Posterior cingulate gyrus (tissue), 11 donors: Measurements from ENCODE around the gene DBX1.
"Not testable (repeated sequence)": the region's sequence is repeated elsewhere in the genome, so short reads cannot be mapped to it uniquely, and the experiment has no call there.

Source experiments
- DNase-seq, 10 donors: peaks; one replicate each; pipeline versions ENCODE4 v3.0.0 to v3.0.0-alpha.2; 2020 to 2021; ENCODE audit warnings: mixed read lengths in 3 of 10
- intact Hi-C: fragments of 100-400 bp; cut with DNase I; formaldehyde crosslinking; loops from one replicate; pipeline ENCODE4 v1.15.1; 2023

The DBX1 gene

GRCh38 chr11:20161923-20162744 lies 1.9 kb upstream of the DBX1 start:
- DNase-seq: no peak
- intact Hi-C loops: no loop called here

DNA sequence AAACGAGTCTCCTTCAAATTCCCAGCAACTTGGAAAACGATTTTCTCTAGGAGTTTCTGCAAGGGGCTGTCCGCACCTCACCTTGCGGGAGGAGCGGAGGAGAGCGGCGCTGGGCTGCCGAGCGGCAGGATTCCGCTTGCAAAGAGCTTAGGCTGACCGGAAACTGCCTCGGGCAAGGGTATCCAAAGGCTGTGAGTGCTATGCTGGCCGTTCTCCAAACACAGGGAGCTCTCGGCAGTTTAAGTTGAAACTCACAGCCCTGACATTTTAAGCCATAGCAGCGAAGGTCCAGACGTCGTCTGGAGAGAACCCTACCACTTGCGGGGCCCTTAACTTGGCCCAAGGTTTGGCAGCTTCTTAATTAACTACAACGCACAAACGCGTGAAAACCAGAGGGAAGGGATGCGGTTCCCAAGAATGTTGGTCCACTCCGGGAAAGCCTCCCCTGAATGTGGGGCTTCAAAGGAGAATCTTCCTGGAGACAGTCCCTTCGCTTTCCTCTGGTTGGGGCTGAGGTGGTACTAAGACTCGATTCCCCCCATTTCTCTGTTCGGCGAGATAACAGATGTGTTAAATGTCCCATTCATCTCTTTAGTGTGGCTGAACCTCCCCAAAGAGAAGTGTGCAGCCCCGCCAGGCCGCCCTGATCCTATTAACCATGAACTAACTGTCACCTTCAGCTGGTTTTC lies 1.1 kb upstream of the DBX1 start:
- intact Hi-C loops: no loop called here
- no peak for DNase-seq

- peak in 1 of 10 donors; percentile 62 for DNase-seq
- intact Hi-C loops: no loop called here
Measured at GRCh38 chr11:20159466-20160381, 551 bp downstream of the DBX1 start.

DNA sequence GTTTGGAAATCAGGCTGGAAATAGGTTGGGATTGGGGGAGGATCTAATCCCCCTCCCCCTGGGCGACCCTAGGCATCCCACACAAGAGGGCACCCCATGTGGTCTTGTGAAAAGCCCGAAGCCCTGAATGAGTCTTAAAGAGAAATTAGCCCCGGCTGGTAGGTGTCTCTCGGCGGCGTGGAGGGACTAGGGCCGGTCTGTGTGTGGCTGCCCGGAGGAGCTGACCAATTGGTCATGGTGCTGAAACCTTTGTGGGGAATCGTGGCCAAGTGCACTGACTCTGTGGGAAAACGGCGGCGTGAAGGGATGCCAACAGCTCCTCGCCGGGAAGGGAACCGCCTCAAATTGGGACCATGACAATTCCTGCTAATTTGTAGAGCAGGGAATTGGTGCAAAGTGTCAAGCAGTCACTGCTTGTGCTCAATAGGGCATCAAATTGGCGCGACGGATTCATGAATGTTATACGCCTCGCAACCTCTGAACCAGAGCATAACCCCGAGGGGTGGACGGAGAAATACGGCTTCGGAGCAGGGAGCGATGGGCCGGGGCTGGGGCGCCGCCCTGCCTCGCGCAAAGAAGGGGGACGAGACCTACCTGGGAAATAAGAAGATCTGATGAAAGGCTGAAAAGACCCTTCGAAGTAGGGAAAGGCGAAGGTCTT lies 1.5 kb downstream of the DBX1 start:
- DNase-seq: peak in 3 of 10 donors; percentile 22 to 74 (median 35)
- intact Hi-C loops: no loop called here

DNA sequence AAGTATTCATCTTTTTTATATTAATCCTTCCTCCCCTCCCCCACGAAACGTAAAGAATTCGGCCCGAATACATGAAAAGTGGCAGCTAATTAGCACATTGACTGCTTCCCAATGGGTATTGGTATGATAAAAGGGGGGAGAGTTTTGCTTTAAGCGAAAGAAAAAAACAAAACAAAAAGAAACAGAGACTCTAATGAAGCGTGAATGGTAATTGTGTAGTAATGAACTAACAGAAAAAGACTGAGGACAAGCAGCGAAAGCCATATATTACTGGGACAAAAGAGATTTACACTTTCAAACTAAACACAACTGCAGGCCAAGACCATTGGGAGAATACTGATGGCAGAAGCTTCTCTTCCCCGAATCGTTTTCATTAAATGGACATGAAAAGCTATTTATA lies 2.5 kb downstream of the DBX1 start:
- DNase-seq: no peak
- intact Hi-C loops: no loop called here

- DNase-seq: no peak
- intact Hi-C loops: no loop called here
Measured at GRCh38 chr11:20156876-20157613, 3.2 kb downstream of the DBX1 start.

- intact Hi-C loops: no loop called here
Measured at GRCh38 chr11:20156280-20156875, 3.9 kb downstream of the DBX1 start.

GRCh38 chr11:20155683-20156279 lies 4.5 kb downstream of the DBX1 start:
- no peak for DNase-seq
- intact Hi-C loops: no loop called here

More at GRCh38 chr11:20156280-20156875, 3.9 kb downstream of the DBX1 start:
- no peak for DNase-seq

GRCh38 chr11:20154381-20154780 lies 5.9 kb downstream of the DBX1 start:
- no peak for DNase-seq
- intact Hi-C loops: no loop called here

- intact Hi-C loops: no loop called here
- no peak for DNase-seq
Measured at GRCh38 chr11:20138707-20139106, 21.6 kb downstream of the DBX1 start.

DNA sequence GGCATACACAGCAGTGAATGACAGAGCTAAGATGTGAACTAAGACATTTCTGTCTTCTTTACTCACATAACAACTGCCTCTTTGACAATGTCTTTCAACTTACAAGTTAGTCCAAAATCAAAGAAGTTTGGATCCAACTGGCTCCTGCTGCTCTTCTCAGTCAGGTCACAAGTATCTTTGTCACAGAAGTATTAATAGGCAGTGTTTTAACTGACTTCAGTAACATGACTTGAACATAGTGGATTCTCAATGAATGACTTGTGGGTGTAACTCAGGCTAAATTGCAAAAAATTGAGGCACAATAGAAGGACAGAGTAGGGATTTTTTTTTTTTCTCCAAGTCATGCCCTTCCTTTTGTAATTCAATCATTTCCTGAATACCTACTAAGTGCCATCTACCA lies 22.6 kb downstream of the DBX1 start:
- intact Hi-C loops: no loop called here

GRCh38 chr11:20134991-20135736 lies 25.1 kb downstream of the DBX1 start:
- intact Hi-C loops: loop anchor here (5.0 kb wide), 1 partner anchor 183 kb away; no protein-coding TSS in a partner anchor
- no peak for DNase-seq

More for the DNA sequence above, 22.6 kb downstream of the DBX1 start:
- no peak for DNase-seq

DNA sequence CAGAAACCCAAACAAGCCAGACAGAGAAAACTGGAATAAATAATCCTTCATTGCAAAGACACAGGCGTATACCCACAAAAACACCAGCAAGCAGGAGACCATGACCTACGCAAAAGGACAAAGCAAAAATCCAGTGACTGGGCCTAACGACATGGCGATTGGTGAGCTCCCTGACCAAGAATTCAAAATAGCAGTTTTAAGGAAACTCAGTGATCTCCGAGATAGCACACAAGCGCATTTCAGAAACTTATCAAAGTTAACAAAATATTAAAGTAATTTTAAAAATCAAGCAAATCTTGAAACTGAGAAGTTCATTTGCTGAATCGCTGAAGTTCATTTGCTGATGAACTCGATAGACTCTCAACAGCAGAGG lies 27.6 kb downstream of the DBX1 start:
- no peak for DNase-seq
- intact Hi-C loops: loop anchor here (5.0 kb wide), 1 partner anchor 180 kb away; no protein-coding TSS in a partner anchor

DNA sequence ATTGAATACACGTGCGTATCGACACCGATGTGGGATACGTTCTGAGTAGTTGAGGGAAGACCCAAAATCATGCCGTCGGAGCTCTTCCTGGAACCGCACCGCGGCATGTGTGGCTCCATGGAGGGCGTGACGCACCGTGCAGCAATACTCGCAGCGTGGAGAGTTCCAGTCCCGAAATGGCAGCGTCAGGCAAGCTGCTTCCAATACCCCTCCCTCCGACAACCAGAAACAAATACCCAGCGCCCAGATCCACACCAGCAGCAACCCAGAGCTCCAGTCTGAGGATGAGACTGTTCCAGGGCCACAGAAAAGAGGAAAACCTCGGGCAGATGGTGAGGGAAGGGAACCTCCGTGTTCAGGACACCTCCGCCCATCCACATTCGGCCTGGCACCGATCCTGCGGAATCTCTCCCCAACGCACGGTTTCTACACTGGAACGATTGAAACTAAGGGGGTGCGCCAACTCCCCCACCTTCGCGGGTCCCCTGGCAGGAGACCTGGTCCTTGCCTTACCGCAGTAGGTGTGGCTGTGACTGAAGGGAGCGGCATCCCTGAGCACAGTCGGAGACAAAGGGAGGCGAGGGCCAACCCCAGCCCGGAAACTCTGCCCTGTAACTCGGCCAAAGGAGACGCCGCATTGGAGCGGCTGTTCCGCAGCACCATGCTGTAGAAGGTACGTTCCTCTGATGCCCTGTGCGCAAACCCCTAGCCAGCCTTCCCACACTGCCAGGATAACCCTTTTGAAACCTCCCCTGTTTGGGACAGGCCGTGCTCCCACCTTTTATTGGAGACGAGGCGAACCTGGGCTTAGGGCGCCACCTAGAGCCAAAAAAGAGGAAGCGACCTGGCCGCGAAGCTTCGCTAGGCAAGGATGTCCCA lies 28.2 kb downstream of the DBX1 start:
- peak; percentile 57 to 95 (median 68) for DNase-seq
- intact Hi-C loops: loop anchor here (5.0 kb wide), 1 partner anchor 180 kb away; no protein-coding TSS in a partner anchor

- intact Hi-C loops: loop anchor here (2.0 to 10.0 kb wide), 4 partner anchors 177 to 565 kb away; no protein-coding TSS in a partner anchor
- DNase-seq: no peak
Measured at GRCh38 chr11:20129665-20130064, 30.6 kb downstream of the DBX1 start.

- DNase-seq: not testable (repeated sequence)
- intact Hi-C loops: loop anchor here (1.0 to 10.0 kb wide), 4 partner anchors 209 to 564 kb away; no protein-coding TSS in a partner anchor
Measured at GRCh38 chr11:20128528-20128825, 31.8 kb downstream of the DBX1 start.
